GM13976 (cell line): Measurements from ENCODE around the gene CD19.
"Not testable (repeated sequence)": the region's sequence is repeated elsewhere in the genome, so short reads cannot be mapped to it uniquely, and the experiment has no call there.

ENCODE experiments used
- DNase-seq: peaks from one replicate; pipeline ENCODE4 v3.0.0; 2012; ENCODE audit warnings: low spot score
- in situ Hi-C: fragments of 300-500 bp; cut with MboI; formaldehyde crosslinking; loops from one replicate; pipeline ENCODE4 v1.12.0; 2022; ENCODE audit warnings: low sequenced_read_pairs, mixed read lengths, inconsistent platforms; ENCODE audit not compliant: unreplicated experiment
- TF ChIP-seq, protein P1 (sequence below): IDR thresholded peaks from 2 replicates; pipeline ENCODE4 v1.5.1; 2012; ENCODE audit warnings: borderline replicate concordance, mild to moderate bottlenecking; ENCODE audit not compliant: insufficient read depth; ENCODE audit errors: extremely low read depth, missing control alignments, control extremely low read depth

CD19 gene

DNA sequence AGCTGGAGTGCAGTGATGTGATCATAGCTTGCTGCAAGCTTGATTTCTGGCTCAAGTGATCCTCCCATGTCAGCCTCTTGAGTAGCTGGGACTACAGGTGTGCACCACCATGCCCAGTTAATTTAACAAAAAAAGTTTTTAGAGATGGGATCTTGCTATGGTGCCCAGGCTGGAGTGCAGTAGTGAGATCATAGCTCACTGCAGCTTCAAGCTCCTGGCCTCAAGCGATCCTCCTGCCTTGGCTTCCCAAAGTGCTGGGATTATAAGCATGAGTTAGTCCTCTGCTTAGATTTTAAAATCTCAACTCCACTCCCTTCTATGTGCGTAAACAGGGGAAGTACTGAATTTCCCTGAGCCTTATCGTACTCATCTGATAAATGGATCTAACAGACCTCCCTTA is 13.1 kb upstream of the CD19 start:
- no peak for DNase-seq
- in situ Hi-C loops, result no loop called here
- TF ChIP-seq, protein P1, sequence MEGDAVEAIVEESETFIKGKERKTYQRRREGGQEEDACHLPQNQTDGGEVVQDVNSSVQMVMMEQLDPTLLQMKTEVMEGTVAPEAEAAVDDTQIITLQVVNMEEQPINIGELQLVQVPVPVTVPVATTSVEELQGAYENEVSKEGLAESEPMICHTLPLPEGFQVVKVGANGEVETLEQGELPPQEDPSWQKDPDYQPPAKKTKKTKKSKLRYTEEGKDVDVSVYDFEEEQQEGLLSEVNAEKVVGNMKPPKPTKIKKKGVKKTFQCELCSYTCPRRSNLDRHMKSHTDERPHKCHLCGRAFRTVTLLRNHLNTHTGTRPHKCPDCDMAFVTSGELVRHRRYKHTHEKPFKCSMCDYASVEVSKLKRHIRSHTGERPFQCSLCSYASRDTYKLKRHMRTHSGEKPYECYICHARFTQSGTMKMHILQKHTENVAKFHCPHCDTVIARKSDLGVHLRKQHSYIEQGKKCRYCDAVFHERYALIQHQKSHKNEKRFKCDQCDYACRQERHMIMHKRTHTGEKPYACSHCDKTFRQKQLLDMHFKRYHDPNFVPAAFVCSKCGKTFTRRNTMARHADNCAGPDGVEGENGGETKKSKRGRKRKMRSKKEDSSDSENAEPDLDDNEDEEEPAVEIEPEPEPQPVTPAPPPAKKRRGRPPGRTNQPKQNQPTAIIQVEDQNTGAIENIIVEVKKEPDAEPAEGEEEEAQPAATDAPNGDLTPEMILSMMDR, result no peak

DNA sequence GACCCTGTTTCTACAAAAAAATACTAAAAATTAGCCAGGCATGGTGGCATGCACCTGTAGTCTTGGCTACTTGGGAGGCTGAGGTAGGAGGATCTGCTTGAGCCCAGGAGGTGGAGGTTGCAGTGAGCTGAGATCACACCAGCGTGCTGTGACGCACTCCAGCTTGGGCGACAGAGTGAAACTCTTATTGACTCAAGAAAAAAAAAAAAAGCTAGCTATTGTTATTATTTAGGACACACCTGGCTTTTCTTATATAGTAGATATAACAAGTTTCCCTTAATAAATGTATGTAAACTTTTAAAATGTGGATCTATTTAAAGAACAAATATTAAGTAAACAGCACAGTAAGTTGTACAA is 8.6 kb upstream of the CD19 start:
- in situ Hi-C loops, result no loop called here
- no peak for DNase-seq
- TF ChIP-seq, protein P1, result no peak

DNA sequence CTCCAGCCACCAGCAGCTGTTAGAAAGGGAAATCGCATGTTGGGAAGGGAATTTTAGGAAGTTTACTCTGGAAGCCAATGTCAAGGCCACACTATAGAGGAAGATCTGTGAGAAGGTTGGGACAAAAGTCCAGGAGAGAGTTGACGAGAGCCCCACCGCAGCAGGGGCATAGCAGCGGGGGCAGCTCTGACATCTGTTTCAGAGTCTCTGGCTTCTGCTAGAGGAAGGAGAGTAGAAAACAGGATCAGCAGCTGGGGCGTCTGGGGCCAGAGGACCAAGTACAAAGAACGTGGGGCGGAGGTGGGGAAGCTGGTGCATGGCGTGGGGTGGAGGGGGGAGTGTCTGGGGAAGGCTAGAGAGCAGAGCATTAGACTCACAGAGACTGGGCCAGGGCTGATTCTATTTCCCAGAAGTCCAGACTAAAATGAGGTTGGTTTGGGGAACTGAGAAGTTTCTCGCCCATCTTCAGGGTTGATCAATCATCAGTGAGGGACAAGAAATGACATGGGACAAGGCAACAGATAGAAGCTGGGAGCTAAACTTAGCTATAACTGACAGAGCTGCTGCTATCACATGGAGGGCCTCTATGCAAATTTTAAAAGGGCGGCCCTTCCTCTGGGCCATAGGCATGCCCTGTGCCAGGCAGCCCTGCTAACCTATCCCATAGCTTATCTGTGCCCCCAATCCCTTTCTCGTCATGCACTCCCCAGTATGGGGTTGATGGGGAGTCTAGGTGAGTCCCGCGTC is 7.9 kb upstream of the CD19 start:
- in situ Hi-C loops, result no loop called here
- DNase-seq, result peak; percentile 80
- TF ChIP-seq, protein P1, result no peak

DNA sequence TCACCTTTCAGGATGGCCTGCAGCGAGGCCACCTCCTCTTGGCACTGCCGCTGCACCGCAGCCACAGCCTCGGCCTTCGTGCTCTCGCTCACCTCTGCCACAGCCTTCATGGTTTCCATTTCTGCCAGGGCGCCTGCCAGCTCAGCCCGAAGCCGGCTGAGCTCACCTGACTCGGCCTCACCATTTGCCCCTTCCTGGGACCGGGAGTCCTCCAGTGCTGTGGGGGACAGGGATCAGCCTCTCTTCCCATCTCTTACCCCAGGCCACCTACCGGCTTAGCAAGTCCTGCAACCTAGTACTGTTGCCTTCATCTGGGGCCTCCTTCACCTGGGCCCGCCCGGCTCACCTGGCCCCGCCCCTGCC is 7.4 kb upstream of the CD19 start:
- TF ChIP-seq, protein P1, result no peak
- in situ Hi-C loops, result no loop called here
- DNase-seq, result no peak

DNA sequence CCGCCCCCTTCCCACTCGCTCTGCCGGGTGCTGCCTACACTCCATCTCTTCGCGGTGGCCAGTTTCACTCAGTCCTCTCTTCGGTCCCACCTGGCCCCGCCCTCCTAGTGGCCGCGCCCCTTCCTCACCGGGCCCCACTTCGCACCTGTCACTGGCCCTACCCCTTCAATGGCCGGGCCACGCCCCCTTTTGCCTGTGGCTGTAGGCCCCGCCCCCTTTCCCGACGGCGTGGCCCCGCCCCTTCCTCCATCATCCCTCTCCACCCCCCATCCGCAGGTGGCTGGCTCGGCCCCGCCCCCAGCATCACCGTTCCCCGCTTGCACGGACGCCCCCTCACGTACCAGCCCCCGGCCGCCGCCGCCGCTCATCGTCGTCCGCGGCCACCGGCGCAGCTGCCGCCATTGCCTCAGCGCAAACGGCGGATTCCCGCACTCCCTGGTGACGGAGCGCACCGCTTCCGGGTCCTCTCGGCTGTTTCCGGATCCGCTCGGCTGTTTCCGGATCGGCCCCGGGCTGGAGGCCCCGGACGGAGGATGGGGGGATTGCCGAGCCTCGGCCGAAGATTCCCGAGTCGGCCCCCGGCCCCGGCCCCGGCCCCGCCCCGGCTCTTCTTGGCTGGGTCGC is 6.9 kb upstream of the CD19 start, which contains the start of gene RABEP2:
Gene RABEP2 (minus strand): TSS at position 477 of the 624 bp plus-strand sequence. CDS start 75 bp downstream, at position 402.
- TF ChIP-seq, protein P1, result no peak
- in situ Hi-C loops, result no loop called here
- DNase-seq, result peak; percentile 99

DNA sequence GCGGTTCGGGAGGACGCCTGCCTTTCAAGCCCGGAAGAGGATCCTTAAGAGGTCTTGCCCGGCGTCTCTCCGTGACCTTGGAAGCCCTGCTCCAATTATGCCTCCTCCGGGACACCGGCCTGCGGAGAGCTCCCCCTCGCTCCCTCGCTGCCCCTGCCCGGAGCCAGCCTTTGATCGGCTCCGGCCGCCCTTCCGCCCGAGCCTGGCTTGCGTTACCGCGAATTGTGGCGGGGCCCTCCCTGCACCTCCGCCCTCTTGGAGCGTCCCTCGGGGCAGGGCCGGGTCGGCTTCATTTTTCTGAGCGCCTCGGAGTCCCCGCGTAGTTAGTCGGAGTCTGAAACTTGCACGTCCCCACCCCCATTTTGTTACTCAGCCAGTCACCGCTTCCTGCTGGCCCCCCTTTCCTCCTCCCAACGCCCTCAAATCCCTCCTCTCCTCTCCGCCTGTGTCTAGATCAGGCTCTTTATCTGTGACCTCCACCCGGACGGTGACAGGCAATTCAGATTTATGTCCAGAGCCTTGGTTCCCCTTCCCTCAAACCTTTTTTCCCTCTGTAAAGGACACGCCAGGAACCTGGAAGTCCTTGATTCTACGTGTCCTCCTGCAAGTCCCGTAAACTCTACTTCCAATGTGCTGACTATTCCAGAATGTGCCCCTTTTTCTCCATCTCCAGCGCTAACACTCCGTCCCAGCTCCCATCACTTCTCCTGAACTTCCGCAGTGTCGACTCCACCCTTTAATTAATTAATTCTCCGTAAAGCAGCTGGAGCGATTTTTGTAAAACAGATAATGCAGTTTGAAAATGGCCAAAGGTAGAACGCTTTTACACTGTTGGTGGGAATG is 6.2 kb upstream of the CD19 start:
- DNase-seq, result peak; percentile 77
- TF ChIP-seq, protein P1, result no peak
- in situ Hi-C loops, result no loop called here

GRCh38 chr16:28926284-28926683 is 5.5 kb upstream of the CD19 start:
- DNase-seq, in situ Hi-C loops: not testable (repeated sequence)
